Right renal cortex interstitium (tissue), 3 donors: ENCODE data around the gene MTMR10. TPM values are rescaled to one million over a fixed set of nuclear protein-coding genes. Genes with fewer than 3 reads are reported as not detected.

Experiments
- polyA plus RNA-seq, 3 donors: library from polyadenylated mRNA; unstranded; fragments of 120-200 nt; gene quantifications; one replicate each; pipeline ENCODE4 v1.2.1, GENCODE V29; 2013; ENCODE audit not compliant: insufficient read length in 3 of 3

The MTMR10 gene
- polyA plus RNA-seq, 3 donors: 54.8 to 58.9 (median 55.9) TPM

Other genes starting within 250 kb of the MTMR10 start
- gene FAN1, start 87.7 kb downstream of the MTMR10 start, polyA plus RNA-seq: 10 to 100 TPM; 27.2 to 30.8 (median 29.8) TPM
- under 1 TPM; 0.18 to 0.54 (median 0.24) TPM for gene TRPM1, start 110.1 kb upstream of the MTMR10 start, polyA plus RNA-seq